ENCODE results near the gene LRIG3. TPM values are rescaled to one million over a fixed set of nuclear protein-coding genes. Genes with fewer than 3 reads are reported as not detected.

LRIG3 gene
- total and polyA plus RNA-seq, 12 donors: 1.1 to 24.1 (median 3.5) TPM

- Histone ChIP-seq H3K4me3 (no peak overlapping the region), H3K27me3 (no peaks in the 10 kb centered on the region), H3K9me3 (replicated peaks in 1 of 3) (no peaks in the 10 kb centered on the region), H3K36me3 (replicated peaks in 1 of 2) (no peaks in the 10 kb centered on the region), H3K27ac (no peak overlapping the region), H3K4me1 (replicated peaks in 1 of 2) (peaks cover 5 to 6% of the 10 kb centered on the region in 2 donors)
- no peak for DNase-seq
- intact Hi-C loops (cut with DNase I): no loop called here
- no peak for TF ChIP-seq POLR2A (IDR thresholded peaks at IDR 0.05)
- TF ChIP-seq CTCF (IDR thresholded peaks at IDR 0.05): no peak
- WGBS, 4 donors: 60 to 67% (median 62%) methylated on average over 2 of the region's 2 CpGs
Observed at GRCh38 chr12:58925751-58926150, 5.4 kb upstream of the LRIG3 start.

GRCh38 chr12:58925111-58925611, 4.9 kb upstream of the LRIG3 start:
- no peak overlapping the region for H3K27ac ChIP-seq
- no peak overlapping the region for H3K4me3 ChIP-seq
- H3K4me1 ChIP-seq (replicated peaks in 1 of 2): peaks cover 7 to 12% of the 10 kb centered on the region in 2 donors
- H3K9me3 ChIP-seq (replicated peaks in 1 of 3): no peaks in the 10 kb centered on the region
- WGBS, 4 donors: 0 to 8% (median 5%) methylated on average over 1 of the region's 1 CpG
- H3K36me3 ChIP-seq (replicated peaks in 1 of 2): no peaks in the 10 kb centered on the region
- H3K27me3 ChIP-seq: no peaks in the 10 kb centered on the region
- intact Hi-C loops (cut with DNase I): no loop called here
- TF ChIP-seq POLR2A (IDR thresholded peaks at IDR 0.05) (no peak), CTCF (IDR thresholded peaks at IDR 0.05) (no peak)
- peak in 3 of 7 donors; percentile 10 to 54 (median 33) for DNase-seq

- Histone ChIP-seq H3K36me3 (replicated peaks in 1 of 2) (no peaks in the 10 kb centered on the region), H3K4me1 (replicated peaks in 1 of 2) (peaks cover 7 to 12% of the 10 kb centered on the region in 2 donors), H3K9me3 (replicated peaks in 1 of 3) (no peaks in the 10 kb centered on the region), H3K27me3 (no peaks in the 10 kb centered on the region), H3K4me3 (no peak overlapping the region), H3K27ac (no peak overlapping the region)
- TF ChIP-seq CTCF (IDR thresholded peaks at IDR 0.05) (no peak), POLR2A (IDR thresholded peaks at IDR 0.05) (no peak)
- intact Hi-C loops (cut with DNase I): no loop called here
- 91 to 100% (median 96%) methylated on average over 1 of the region's 1 CpG for WGBS, 4 donors
- DNase-seq: no peak
Observed at GRCh38 chr12:58924652-58925051, 4.3 kb upstream of the LRIG3 start.

- no peak for TF ChIP-seq POLR2A (IDR thresholded peaks at IDR 0.05)
- no peak for TF ChIP-seq CTCF (IDR thresholded peaks at IDR 0.05)
- H3K27ac ChIP-seq: no peak overlapping the region
- intact Hi-C loops (cut with DNase I): no loop called here
- no peaks in the 10 kb centered on the region for H3K27me3 ChIP-seq
- 80 to 86% (median 82%) methylated on average over 4 of the region's 4 CpGs for WGBS, 4 donors
- H3K4me1 ChIP-seq (replicated peaks in 1 of 2): peaks cover 7 to 12% of the 10 kb centered on the region in 2 donors
- no peaks in the 10 kb centered on the region for H3K9me3 ChIP-seq (replicated peaks in 1 of 3)
- H3K4me3 ChIP-seq: no peak overlapping the region
- no peaks in the 10 kb centered on the region for H3K36me3 ChIP-seq (replicated peaks in 1 of 2)
- no peak for DNase-seq
Observed at GRCh38 chr12:58923781-58924180, 3.5 kb upstream of the LRIG3 start.

Data from adrenal gland (tissue), 12 donors.